ENCODE data around the gene LRRC19.

The LRRC19 gene, protein sequence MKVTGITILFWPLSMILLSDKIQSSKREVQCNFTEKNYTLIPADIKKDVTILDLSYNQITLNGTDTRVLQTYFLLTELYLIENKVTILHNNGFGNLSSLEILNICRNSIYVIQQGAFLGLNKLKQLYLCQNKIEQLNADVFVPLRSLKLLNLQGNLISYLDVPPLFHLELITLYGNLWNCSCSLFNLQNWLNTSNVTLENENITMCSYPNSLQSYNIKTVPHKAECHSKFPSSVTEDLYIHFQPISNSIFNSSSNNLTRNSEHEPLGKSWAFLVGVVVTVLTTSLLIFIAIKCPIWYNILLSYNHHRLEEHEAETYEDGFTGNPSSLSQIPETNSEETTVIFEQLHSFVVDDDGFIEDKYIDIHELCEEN

DNA sequence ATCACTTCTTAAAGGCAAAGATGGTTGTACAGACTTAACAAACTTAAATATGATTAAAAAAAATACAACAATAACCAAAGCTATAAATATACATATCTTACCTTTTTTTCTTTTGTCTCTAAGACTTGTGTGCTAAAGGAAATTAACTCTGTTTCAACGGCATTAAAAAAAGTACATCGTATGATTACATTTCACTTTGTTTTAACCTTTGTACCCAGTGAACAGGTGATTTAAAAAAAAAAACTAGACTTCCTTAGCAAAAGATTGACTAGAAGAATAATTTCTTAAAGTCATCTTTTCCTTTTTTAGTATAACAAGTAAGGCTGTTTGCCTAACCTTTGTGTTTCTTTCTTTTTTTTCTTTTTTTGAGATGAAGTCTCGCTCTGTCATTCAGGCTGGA lies at the start of gene LRRC19:
Gene LRRC19, minus strand, starts transcription at position 182 of the 400 bp plus-strand sequence. CDS start 5,978 bp downstream, outside the sequence.
- no peak within 1 kb of the TSS for H3K27ac Mint-ChIP-seq
- DNase-seq (no peak), ATAC-seq (no peak)
- H3K4me3 Mint-ChIP-seq: no peak within 1 kb of the TSS
- peaks cover 3% of the 10 kb centered on the region for H3K36me3 Mint-ChIP-seq (ENCODE audit: low read depth)
- no peaks in the 10 kb centered on the region for H3K4me1 Mint-ChIP-seq
- H3K27me3 Mint-ChIP-seq: no peaks in the 10 kb centered on the region
- no peaks in the 10 kb centered on the region for H3K9me3 Mint-ChIP-seq

DNA sequence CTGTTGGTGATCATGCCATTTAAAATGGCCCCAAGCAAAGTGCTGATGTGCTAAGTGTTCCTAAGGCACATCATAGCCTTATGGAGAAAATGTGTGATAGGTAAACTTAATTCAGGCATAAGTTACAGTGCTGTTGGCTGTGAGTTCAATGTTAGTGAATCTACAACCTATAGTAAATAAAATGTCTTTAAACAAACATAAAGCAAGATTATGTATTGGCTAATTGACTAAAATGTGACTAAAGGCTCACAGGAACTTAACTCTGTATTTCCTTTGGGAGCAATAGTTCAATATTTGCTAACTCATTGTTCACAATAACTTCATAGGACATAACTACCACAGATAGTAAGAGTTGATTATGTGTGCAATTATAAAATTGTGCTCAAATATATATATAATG lies 49.4 kb upstream of the LRRC19 start:
- Mint-ChIP-seq H3K9me3 (no peaks in the 10 kb centered on the region), H3K36me3 (ENCODE audit: low read depth) (peaks cover 7% of the 10 kb centered on the region), H3K27me3 (no peaks in the 10 kb centered on the region), H3K27ac (no peak overlapping the region), H3K4me3 (no peak overlapping the region), H3K4me1 (no peaks in the 10 kb centered on the region)
- DNase-seq: no peak
- ATAC-seq: no peak

DNA sequence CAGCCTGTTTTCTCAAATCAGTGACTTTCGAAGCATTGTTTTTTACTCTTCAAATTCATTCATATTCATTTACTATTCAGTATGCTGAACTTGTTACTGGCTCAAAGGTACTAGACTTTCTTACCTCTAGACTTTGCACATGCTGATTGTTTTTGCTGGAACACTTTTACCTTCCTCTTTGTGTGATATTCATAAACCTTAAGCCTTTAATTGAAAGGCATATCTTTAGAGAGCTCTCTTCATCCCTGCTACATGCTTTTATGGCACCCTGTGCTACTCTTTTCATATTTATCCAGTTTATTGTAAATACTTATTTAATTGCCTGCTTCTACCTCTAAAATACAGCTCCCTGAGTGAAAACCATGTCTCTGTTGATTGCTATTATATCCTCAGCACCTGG lies 48.7 kb upstream of the LRRC19 start:
- no peaks in the 10 kb centered on the region for H3K27me3 Mint-ChIP-seq
- H3K4me1 Mint-ChIP-seq: no peaks in the 10 kb centered on the region
- peaks cover 7% of the 10 kb centered on the region for H3K36me3 Mint-ChIP-seq (ENCODE audit: low read depth)
- H3K4me3 Mint-ChIP-seq: no peak overlapping the region
- no peaks in the 10 kb centered on the region for H3K9me3 Mint-ChIP-seq
- no peak overlapping the region for H3K27ac Mint-ChIP-seq
- no peak for DNase-seq
- ATAC-seq: no peak

DNA sequence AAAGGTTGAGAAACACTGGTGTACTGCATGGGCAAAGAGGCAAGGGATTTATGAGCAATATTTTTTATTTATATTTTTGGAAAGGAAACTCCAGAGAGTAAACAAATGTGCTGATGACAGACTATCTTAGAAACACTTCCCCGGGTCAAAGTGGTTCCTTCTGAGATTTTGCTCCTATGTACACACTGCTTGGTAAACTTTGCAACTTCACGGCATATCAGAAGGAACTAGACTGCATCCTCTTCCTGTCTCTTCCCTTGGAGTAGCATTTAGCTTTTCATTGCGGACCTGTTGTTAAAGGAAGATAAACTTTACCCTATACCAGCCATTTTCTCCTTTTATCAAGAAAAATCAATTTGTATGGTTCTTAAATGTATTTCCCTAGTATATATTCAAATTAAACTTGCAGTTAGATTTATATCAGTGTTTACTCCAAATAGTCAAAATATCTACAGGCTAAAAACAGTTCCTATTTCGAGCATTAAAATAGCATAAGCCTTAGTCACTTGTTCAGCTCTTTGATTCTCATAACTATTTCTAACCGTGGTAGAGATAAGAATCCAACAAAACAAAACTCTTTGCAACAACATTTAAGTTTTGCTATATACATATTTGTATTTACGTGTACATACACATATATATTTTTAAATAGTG lies 48.0 kb upstream of the LRRC19 start:
- Mint-ChIP-seq H3K4me3 (no peak overlapping the region), H3K27ac (no peak overlapping the region), H3K36me3 (ENCODE audit: low read depth) (peaks cover 10% of the 10 kb centered on the region), H3K9me3 (no peaks in the 10 kb centered on the region), H3K27me3 (no peaks in the 10 kb centered on the region), H3K4me1 (no peaks in the 10 kb centered on the region)
- ATAC-seq (no peak), DNase-seq (no peak)

DNA sequence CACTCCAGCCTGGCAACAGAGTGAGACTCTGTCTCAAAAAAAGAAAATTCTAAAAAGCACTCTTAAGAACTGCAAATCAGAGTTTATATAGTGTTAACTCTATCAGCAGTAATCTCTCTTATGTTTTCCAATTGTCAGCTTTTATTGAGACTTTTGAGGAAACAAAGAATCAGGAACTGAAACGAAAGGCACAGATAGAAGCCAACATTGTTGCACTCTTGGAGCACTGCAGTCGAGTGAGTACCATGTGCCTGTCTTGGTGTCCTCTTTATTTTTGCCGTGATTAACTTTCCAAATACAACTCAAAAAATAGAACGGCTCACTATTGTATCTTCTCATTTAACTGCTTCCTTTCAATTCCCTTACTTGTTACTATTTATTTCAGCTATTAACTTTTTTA lies 41.7 kb upstream of the LRRC19 start:
- Mint-ChIP-seq H3K27ac (no peak overlapping the region), H3K36me3 (ENCODE audit: low read depth) (peaks cover 7% of the 10 kb centered on the region), H3K27me3 (no peaks in the 10 kb centered on the region), H3K9me3 (no peaks in the 10 kb centered on the region), H3K4me1 (no peaks in the 10 kb centered on the region), H3K4me3 (no peak overlapping the region)
- no peak for DNase-seq
- ATAC-seq: no peak

DNA sequence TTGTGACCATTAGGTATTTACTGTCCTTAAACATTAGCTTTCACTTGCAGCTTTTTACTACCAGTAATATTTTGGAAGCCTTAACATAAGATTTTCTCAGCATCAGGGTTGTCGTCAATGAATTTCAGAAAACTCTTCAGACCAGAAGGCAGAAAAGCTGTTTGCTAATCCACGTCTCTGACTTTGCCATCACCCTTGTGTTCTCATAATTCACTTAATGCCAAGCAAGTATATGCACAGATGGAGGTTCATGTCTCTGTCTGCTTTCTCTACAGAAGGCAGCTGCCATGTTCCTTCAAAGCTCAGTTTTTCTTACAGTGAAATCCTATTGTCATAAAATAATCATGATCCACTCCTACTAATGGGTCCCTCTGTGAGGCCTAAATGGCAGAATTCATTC lies 37.7 kb upstream of the LRRC19 start:
- H3K4me3 Mint-ChIP-seq: no peak overlapping the region
- H3K36me3 Mint-ChIP-seq (ENCODE audit: low read depth): no peaks in the 10 kb centered on the region
- H3K27me3 Mint-ChIP-seq: no peaks in the 10 kb centered on the region
- H3K27ac Mint-ChIP-seq: no peak overlapping the region
- DNase-seq (no peak), ATAC-seq (no peak)
- H3K4me1 Mint-ChIP-seq: no peaks in the 10 kb centered on the region
- H3K9me3 Mint-ChIP-seq: no peaks in the 10 kb centered on the region

DNA sequence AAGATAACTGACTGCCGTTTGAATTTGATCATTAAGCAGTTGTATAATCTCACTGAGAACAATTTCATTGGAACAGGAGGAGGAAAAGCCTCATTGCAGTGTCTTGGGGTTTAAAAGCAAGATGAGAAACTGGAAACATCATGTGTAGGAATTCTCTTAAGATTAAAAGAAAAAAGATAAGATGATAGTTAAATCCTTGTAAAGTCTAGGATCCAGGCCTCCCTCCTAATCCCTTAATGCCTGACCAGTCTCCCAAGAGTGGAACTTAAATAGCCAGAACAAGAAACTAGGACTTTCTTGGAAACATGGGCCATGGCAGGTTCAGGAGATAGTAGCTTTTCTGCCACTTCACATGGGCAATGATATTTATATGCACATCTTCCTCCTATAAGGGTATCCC lies 37.0 kb upstream of the LRRC19 start:
- DNase-seq: no peak
- no peak overlapping the region for H3K4me3 Mint-ChIP-seq
- H3K9me3 Mint-ChIP-seq: no peaks in the 10 kb centered on the region
- H3K27me3 Mint-ChIP-seq: no peaks in the 10 kb centered on the region
- no peaks in the 10 kb centered on the region for H3K36me3 Mint-ChIP-seq (ENCODE audit: low read depth)
- no peak overlapping the region for H3K27ac Mint-ChIP-seq
- H3K4me1 Mint-ChIP-seq: no peaks in the 10 kb centered on the region
- no peak for ATAC-seq

DNA sequence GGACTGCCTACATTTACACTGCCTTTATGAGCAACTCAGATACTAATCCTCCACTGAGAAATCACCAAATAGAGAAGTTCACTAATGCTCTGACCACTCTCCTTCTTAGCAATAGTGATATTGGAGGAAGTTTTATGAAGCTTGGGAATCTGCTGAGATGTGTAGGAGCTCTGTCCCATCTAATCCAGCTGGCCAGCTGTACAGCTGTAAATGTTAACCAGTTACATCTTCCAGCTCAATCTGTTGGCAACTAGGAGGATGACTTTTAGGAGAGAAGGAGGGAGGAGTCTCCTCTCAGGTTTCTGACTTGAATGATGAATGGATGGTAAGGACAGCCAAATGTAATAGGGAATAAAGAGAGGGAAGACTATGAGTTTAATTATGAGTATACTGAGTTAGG lies 36.3 kb upstream of the LRRC19 start:
- no peak for ATAC-seq
- Mint-ChIP-seq H3K9me3 (no peaks in the 10 kb centered on the region), H3K27ac (no peak overlapping the region), H3K4me3 (no peak overlapping the region), H3K36me3 (ENCODE audit: low read depth) (peaks cover under 1% of the 10 kb centered on the region), H3K27me3 (no peaks in the 10 kb centered on the region), H3K4me1 (no peaks in the 10 kb centered on the region)
- DNase-seq: no peak

DNA sequence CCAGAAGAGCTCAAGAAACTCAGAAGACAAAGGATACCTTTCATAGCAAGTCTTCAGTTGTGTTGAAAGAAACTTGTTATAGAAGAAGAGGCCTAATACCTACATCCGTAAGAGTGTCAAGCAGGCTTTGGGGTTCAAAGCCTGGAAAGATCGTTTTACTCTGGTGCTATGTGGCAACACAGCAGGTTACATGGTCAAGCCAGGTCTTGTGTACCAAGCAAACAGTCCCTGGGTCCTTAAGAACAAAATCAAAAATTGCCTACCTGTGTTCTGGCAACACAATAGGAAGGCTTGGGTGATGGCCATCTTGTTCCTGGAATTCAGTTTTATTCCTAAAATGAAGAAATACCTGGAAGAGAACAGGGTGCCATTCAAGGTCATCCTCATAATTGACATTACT lies 32.0 kb upstream of the LRRC19 start:
- no peak for DNase-seq
- no peaks in the 10 kb centered on the region for H3K9me3 Mint-ChIP-seq
- no peaks in the 10 kb centered on the region for H3K27me3 Mint-ChIP-seq
- H3K4me3 Mint-ChIP-seq: no peak overlapping the region
- H3K27ac Mint-ChIP-seq: no peak overlapping the region
- no peak for ATAC-seq
- H3K4me1 Mint-ChIP-seq: no peaks in the 10 kb centered on the region
- peaks cover 4% of the 10 kb centered on the region for H3K36me3 Mint-ChIP-seq (ENCODE audit: low read depth)

DNA sequence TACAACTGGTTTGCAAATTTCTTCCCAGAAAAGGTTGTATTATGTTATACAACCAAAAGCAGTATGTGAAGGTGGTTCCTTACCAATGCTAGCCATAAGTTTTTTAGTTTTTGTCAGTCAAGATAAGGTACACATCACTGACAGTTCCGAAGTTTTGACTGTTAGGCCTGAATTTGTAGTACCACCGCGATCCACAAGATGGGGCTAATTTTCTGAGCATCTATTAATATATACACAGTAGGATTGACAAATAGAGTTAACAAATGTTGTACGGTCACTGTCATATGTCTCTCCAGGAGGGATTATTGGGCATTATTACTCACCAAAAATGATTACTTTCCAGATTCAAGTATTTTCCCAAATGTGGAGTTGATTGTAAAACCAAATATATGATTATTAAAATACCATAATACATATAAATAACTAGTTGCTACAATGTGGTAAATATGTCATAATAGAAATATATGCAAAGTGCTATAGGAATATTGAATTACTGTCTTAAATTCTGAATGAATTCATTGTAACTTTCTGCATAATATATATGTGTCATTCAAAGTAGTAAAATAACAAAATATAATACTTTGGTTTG lies 28.4 kb upstream of the LRRC19 start:
- no peak for ATAC-seq
- H3K27ac Mint-ChIP-seq: no peak overlapping the region
- peak; percentile 68 for DNase-seq
- H3K4me3 Mint-ChIP-seq: no peak overlapping the region
- no peaks in the 10 kb centered on the region for H3K4me1 Mint-ChIP-seq
- H3K27me3 Mint-ChIP-seq: no peaks in the 10 kb centered on the region
- H3K9me3 Mint-ChIP-seq: no peaks in the 10 kb centered on the region
- H3K36me3 Mint-ChIP-seq (ENCODE audit: low read depth): peaks cover 4% of the 10 kb centered on the region

DNA sequence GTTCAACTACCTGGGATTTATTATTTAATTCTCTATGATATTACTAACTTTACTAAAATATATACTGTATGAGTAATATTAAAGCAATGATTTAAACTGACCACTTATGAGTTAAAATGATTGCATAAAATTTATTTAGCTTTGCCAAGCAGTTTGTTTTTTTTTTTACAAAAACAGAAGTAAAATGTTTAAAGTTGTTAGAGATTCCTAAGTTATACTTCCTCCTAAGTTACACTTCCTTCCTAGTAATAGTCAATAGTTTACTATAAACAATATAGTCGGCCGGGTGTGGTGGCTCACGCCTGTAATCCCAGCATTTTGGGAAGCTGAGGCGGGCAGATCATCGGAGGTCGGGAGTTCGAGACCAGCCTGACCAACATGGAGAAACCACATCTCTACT lies 23.7 kb upstream of the LRRC19 start:
- Mint-ChIP-seq H3K36me3 (ENCODE audit: low read depth) (peaks cover 10% of the 10 kb centered on the region), H3K4me1 (no peaks in the 10 kb centered on the region), H3K9me3 (no peaks in the 10 kb centered on the region), H3K27me3 (no peaks in the 10 kb centered on the region), H3K4me3 (no peak overlapping the region), H3K27ac (no peak overlapping the region)
- no peak for ATAC-seq
- no peak for DNase-seq

DNA sequence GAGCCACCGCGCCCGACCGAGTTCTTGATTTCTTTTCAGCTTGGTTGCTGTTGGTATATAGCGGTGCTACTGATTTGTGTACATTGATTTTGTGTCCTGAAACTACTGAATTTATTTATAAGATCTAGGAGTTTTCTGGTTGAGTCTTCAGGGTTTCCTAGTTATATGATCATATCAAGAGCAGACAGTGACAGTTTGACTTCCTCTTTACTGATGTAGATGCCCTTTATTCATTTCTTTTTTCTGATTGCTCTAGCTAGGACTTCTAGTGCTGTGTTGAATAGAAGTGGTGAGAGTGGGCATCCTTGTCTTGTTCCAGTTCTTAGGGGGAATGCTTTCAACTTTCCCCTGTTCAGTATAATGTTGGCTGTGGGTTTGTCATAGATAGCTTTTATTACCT lies 17.4 kb upstream of the LRRC19 start:
- Mint-ChIP-seq H3K27ac (no peak overlapping the region), H3K36me3 (ENCODE audit: low read depth) (peaks cover 38% of the 10 kb centered on the region), H3K4me1 (no peaks in the 10 kb centered on the region), H3K4me3 (no peak overlapping the region), H3K9me3 (no peaks in the 10 kb centered on the region), H3K27me3 (no peaks in the 10 kb centered on the region)
- no peak for DNase-seq
- no peak for ATAC-seq

DNA sequence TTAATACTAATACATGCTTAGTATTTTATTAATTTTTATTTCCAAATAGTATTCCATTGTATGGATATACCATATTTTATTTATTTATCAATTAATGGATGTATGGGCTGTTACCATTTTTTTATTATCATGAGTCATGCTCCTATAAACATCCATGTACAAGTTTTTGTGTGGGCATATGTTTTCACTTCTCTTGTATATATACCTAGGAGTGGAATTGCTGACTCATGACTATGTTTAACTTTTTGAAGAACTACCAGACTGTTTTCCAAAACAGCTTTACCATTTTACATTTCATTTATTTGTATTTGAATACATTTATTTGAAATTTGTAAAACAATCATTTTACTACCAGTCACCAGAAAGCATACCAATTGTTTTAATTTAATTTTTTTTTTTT lies 14.1 kb upstream of the LRRC19 start:
- no peaks in the 10 kb centered on the region for H3K27me3 Mint-ChIP-seq
- H3K36me3 Mint-ChIP-seq (ENCODE audit: low read depth): peaks cover 32% of the 10 kb centered on the region
- ATAC-seq (no peak), DNase-seq (no peak)
- H3K27ac Mint-ChIP-seq: no peak overlapping the region
- no peak overlapping the region for H3K4me3 Mint-ChIP-seq
- no peaks in the 10 kb centered on the region for H3K4me1 Mint-ChIP-seq
- no peaks in the 10 kb centered on the region for H3K9me3 Mint-ChIP-seq

DNA sequence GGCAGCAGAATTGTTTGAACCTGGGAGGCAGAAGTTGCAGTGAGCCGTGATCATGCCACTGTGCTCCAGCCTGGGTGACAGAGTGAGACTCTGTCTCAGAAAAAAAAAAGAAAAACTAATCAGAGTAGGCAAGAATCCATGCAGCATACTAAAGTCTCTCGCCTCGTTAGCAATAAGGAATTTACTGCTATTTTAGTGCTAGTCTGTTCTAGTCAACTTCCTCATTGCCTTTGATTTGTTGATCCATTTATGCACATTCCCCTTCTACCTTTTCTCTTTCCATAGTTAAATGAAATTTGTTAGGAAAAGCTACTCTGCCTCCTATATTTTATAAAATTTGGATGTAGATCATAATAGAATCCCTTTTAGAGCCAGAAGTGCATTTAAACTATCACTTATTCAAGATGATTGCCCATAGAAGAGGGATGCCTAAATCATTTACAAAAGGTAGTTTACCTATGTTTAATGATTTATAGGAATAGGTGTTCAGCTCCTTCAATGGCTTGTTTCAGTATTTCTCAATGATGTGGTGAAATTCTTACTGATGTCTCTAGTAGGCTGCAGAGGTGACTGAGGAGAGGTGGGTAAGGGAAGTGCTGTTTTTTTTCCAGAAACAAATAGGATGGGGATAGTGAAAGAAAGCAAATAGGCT lies 1.9 kb downstream of the LRRC19 start:
- DNase-seq: no peak
- no peak for ATAC-seq
- no peaks in the 10 kb centered on the region for H3K9me3 Mint-ChIP-seq

DNA sequence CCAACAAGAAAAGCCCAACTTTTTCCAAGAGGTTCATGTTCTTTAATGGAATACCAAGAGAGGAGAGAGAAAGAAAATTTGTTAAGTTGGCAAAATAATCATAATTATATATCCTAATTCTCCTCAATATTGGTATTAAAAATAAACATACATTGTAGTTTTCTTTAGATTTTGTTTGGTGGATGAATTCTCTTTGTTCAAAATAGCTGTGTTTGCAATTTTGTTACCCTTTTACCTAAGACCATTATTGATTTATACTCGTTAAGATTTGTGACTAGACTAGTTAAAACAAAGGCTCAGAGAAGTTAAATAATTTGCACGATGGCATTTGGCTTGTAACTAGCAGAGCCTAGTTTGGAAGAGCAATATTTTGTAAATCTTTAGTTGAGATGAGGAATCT lies 9.7 kb downstream of the LRRC19 start:
- no peak for ATAC-seq
- H3K9me3 Mint-ChIP-seq: no peaks in the 10 kb centered on the region
- H3K27ac Mint-ChIP-seq: no peak overlapping the region
- DNase-seq: no peak
- no peak overlapping the region for H3K4me3 Mint-ChIP-seq
- no peaks in the 10 kb centered on the region for H3K27me3 Mint-ChIP-seq
- no peaks in the 10 kb centered on the region for H3K4me1 Mint-ChIP-seq
- H3K36me3 Mint-ChIP-seq (ENCODE audit: low read depth): peaks cover 4% of the 10 kb centered on the region

More for the DNA sequence above, 1.9 kb downstream of the LRRC19 start:
- Mint-ChIP-seq H3K27ac (no peak overlapping the region), H3K4me1 (no peaks in the 10 kb centered on the region), H3K36me3 (ENCODE audit: low read depth) (peaks cover 3% of the 10 kb centered on the region), H3K27me3 (no peaks in the 10 kb centered on the region), H3K4me3 (no peak overlapping the region)

Data from activated naive CD8-positive, alpha-beta T cell treated with anti-CD3 and anti-CD28 coated beads, Interleukin-2, amount 50 U/mL, for 24 hours (primary cell).